HL-60 (cell line): ENCODE data around the gene LAMA2.

Experiments
- DNase-seq, 2 experiments: peaks; one replicate each; pipeline ENCODE4 v3.0.0-alpha.2; 2010 to 2020; ENCODE audit warnings: low read depth in 1 of 2, low spot score in 1 of 2
- H3K27ac ChIP-seq: fragments of 250-450 bp; sonication (Bioruptor Pico); replicated peaks from 2 replicates; pipeline ENCODE4 v1.5.1; 2020; ENCODE audit warnings: mild to moderate bottlenecking, moderate library complexity
- H3K27me3 ChIP-seq: fragments of 250-450 bp; sonication (Bioruptor Pico); 2 replicates; pipeline ENCODE4 v1.5.1; 2021; ENCODE audit warnings: mild to moderate bottlenecking, moderate library complexity; ENCODE audit not compliant: insufficient read depth, poor library complexity, severe bottlenecking
- H3K4me3 ChIP-seq: replicated peaks from 2 replicates; pipeline ENCODE4 v1.5.1; 2011; ENCODE audit warnings: mild to moderate bottlenecking, control low read depth, low read length; ENCODE audit not compliant: insufficient read depth
- CTCF ChIP-seq: IDR thresholded peaks from one replicate; pipeline ENCODE4 v1.5.1; 2011; ENCODE audit warnings: low read length, control low read depth, inconsistent platforms; ENCODE audit not compliant: insufficient read depth
- GABPA ChIP-seq: IDR thresholded peaks from 2 replicates; pipeline ENCODE4 v1.6.1; 2012; ENCODE audit warnings: low read depth
- POLR2AphosphoS5 ChIP-seq: IDR thresholded peaks from 2 replicates; pipeline ENCODE4 v1.6.1; 2012; ENCODE audit warnings: low read depth
- REST ChIP-seq: IDR thresholded peaks from 2 replicates; pipeline ENCODE4 v1.6.1; 2012; ENCODE audit warnings: low read depth; ENCODE audit not compliant: insufficient replicate concordance
- SPI1 ChIP-seq: IDR thresholded peaks from 2 replicates; pipeline ENCODE4 v1.6.1; 2012; ENCODE audit warnings: low read depth, mild to moderate bottlenecking, borderline replicate concordance

The LAMA2 gene

GRCh38 chr6:129390900-129391299, 508.0 kb downstream of the LAMA2 start:
- Histone ChIP-seq H3K27ac (no peak overlapping the region), H3K4me3 (no peak overlapping the region), H3K27me3 (no peaks in the 10 kb centered on the region)
- no peak for DNase-seq
- TF ChIP-seq SPI1 (no peak), GABPA (no peak), POLR2AphosphoS5 (no peak), REST (no peak), CTCF (no peak)

- Histone ChIP-seq H3K27ac (no peak overlapping the region), H3K27me3 (no peaks in the 10 kb centered on the region), H3K4me3 (no peak overlapping the region)
- TF ChIP-seq CTCF (no peak), GABPA (no peak), SPI1 (no peak), REST (no peak), POLR2AphosphoS5 (no peak)
- DNase-seq = no peak
Measured at GRCh38 chr6:129393654-129394053, 510.7 kb downstream of the LAMA2 start.

- TF ChIP-seq REST (no peak), POLR2AphosphoS5 (no peak), GABPA (no peak), SPI1 (no peak), CTCF (no peak)
- Histone ChIP-seq H3K27me3 (no peaks in the 10 kb centered on the region), H3K27ac (no peak overlapping the region), H3K4me3 (no peak overlapping the region)
- DNase-seq = no peak
Measured at GRCh38 chr6:129398764-129399163, 515.8 kb downstream of the LAMA2 start.
